Measurements from ENCODE around the gene BICC1. TPM values are rescaled to one million over a fixed set of nuclear protein-coding genes. Genes with fewer than 3 reads are reported as not detected.

BICC1 gene
- total and polyA plus RNA-seq, 2 of the 8 experiments (the other 6 are each of a cell fraction or from before 2014, with no cell fraction given), result 0.20 to 0.73 TPM

DNA sequence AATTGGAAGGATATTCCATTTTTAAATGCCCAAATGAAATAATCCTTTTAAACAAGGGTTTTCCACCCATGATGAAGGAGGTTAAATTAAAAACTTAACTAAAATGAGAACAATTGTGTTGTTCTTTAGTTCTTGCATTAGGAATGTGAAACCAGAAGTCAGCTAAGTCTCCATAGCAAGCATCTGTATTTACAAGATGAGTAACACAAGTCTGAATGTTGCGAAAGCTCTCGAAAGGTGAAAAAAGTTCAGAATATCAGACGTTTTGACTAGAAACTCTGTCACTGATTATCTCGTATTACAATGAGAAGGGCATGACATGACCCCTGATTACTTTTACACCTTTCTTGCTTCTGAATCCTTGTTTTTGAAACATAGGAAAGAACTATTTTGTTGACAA, 149.6 kb downstream of the BICC1 start:
- no peak overlapping the region for H3K56ac ChIP-seq (replicated peaks; ENCODE audit: insufficient read length, low read depth, low read length)
- POLR2A ChIA-PET (ENCODE audit: partially characterized antibody), result no interaction called here
- CTCF ChIA-PET (ENCODE audit: partially characterized antibody), result no interaction called here
- no peak for TF ChIP-seq TAF7 (optimal IDR thresholded peaks at IDR 0.05; ENCODE audit: borderline replicate concordance, low read depth, low read length)
- TF ChIP-seq, protein P1, sequence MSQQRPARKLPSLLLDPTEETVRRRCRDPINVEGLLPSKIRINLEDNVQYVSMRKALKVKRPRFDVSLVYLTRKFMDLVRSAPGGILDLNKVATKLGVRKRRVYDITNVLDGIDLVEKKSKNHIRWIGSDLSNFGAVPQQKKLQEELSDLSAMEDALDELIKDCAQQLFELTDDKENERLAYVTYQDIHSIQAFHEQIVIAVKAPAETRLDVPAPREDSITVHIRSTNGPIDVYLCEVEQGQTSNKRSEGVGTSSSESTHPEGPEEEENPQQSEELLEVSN (IDR thresholded peaks at IDR 0.05), result no peak
- no peak for TF ChIP-seq POLR2AphosphoS5 (IDR thresholded peaks at IDR 0.05; ENCODE audit: low read depth, low read length)
- no peak for TF ChIP-seq POU5F1 (IDR thresholded peaks at IDR 0.05; ENCODE audit: low read depth, low read length)
- no peak for TF ChIP-seq CBX8 (IDR thresholded peaks at IDR 0.05; ENCODE audit: borderline replicate concordance, low read depth, low read length)
- no peak for TF ChIP-seq CEBPB (IDR thresholded peaks at IDR 0.05; ENCODE audit: low read depth, low read length)
- no peak for TF ChIP-seq KDM5A (IDR thresholded peaks at IDR 0.05; ENCODE audit: low read length)

More for the DNA sequence above, 149.6 kb downstream of the BICC1 start:
- no peak overlapping the region for H3K23ac ChIP-seq (ENCODE audit: insufficient read length)
- no peak overlapping the region for H2AFZ ChIP-seq (ENCODE audit: low read length)
- H4K8ac ChIP-seq (ENCODE audit: extremely low read depth, insufficient read depth, low read length), result no peak overlapping the region
- no peak overlapping the region for H3K27ac ChIP-seq (ENCODE audit: low read depth, low read length)
- H3K23me2 ChIP-seq (ENCODE audit: low read depth, low read length), result no peaks in the 10 kb centered on the region
- peaks cover 4 to 17% of the 10 kb centered on the region in 2 experiments; a peak in 2 of 4 replicates for H3K9me3 ChIP-seq (ENCODE audit: insufficient read depth in 2 of 2, low read depth in 1 of 2, low read length in 1 of 2)
- no peak overlapping the region for H3K4me2 ChIP-seq (ENCODE audit: insufficient read depth in 1 of 2, low read depth in 2 of 2, low read length in 2 of 2)
- no peak overlapping the region for H2BK120ac ChIP-seq (replicated peaks; ENCODE audit: low read depth, low read length)
- H4K5ac ChIP-seq (ENCODE audit: insufficient read length, low read depth, low read length), result no peak overlapping the region
- 86% methylated on average over 4 of the region's 4 CpGs; no CpG with 5 or more reads in 1 of the 2 experiments for WGBS, 2 experiments (ENCODE audit: extremely low coverage in 1 of 2, insufficient coverage in 1 of 2, insufficient read length in 1 of 2, insufficient replicate concordance in 2 of 2, low coverage in 1 of 2, low lambda C conversion rate in 2 of 2, missing lambda C conversion rate in 1 of 2)
- H3K18ac ChIP-seq (ENCODE audit: extremely low read depth, low read length), result no peak overlapping the region
- no peak overlapping the region for H2BK20ac ChIP-seq (ENCODE audit: low read length)
- H3K14ac ChIP-seq (ENCODE audit: insufficient read length), result no peak overlapping the region
- H2BK15ac ChIP-seq (ENCODE audit: low read length), result no peak overlapping the region
- H4K20me1 ChIP-seq (replicated peaks in 1 of 2; ENCODE audit: control insufficient read depth in 1 of 2, insufficient read depth in 2 of 2, low read length in 2 of 2), result no peaks in the 10 kb centered on the region
- H3K27me3 ChIP-seq (replicated peaks in 1 of 4; ENCODE audit: control insufficient read depth in 3 of 4, extremely low read depth in 1 of 4, insufficient read depth in 3 of 4, low read length in 3 of 4), result no peaks in the 10 kb centered on the region
- H2BK12ac ChIP-seq (ENCODE audit: low read depth, low read length), result no peak overlapping the region
- DNase-seq (ENCODE audit: low read depth in 1 of 2, low spot score in 2 of 2), result no peak
- no peak overlapping the region for H3K4ac ChIP-seq (replicated peaks; ENCODE audit: insufficient read length, low read depth, low read length)
- H4K91ac ChIP-seq (replicated peaks; ENCODE audit: insufficient read length, low read length), result no peak overlapping the region
- H2AK5ac ChIP-seq (ENCODE audit: low read depth, low read length), result no peak overlapping the region
- no peak for FAIRE-seq
- H3K79me2 ChIP-seq (ENCODE audit: control insufficient read depth in 1 of 2, insufficient read depth in 2 of 2, low read length in 2 of 2), result no peaks in the 10 kb centered on the region
- no peak overlapping the region for H3K4me3 ChIP-seq (ENCODE audit: extremely low read depth in 1 of 4, insufficient read depth in 2 of 4, low read depth in 3 of 4, low read length in 4 of 4)
- H3K36me3 ChIP-seq (ENCODE audit: control insufficient read depth in 2 of 4, insufficient read depth in 4 of 4, low read length in 3 of 4), result no peaks in the 10 kb centered on the region; a peak in 1 of 8 replicates
- H3K4me1 ChIP-seq (replicated peaks in 1 of 4; ENCODE audit: control insufficient read depth in 3 of 4, insufficient read depth in 4 of 4, low read length in 3 of 4), result no peaks in the 10 kb centered on the region; a peak in 1 of 7 replicates
- H3K79me1 ChIP-seq (ENCODE audit: low read depth, low read length), result no peaks in the 10 kb centered on the region
- no peak overlapping the region for H2BK5ac ChIP-seq (ENCODE audit: low read depth, low read length)
- H3K9ac ChIP-seq (replicated peaks in 1 of 4; ENCODE audit: extremely low read depth in 1 of 4, low read depth in 3 of 4, low read length in 3 of 4), result no peak overlapping the region
